Anterior cingulate cortex (tissue), 58 donors: ENCODE data around the gene FAF1.
"Not testable (repeated sequence)": the region's sequence is repeated elsewhere in the genome, so short reads cannot be mapped to it uniquely, and the experiment has no call there.

ENCODE experiments used
- DNase-seq, 58 donors: peaks; one replicate each; lab custom pipeline; 2025; lab: John Stamatoyannopoulos, UW

FAF1 gene

DNA sequence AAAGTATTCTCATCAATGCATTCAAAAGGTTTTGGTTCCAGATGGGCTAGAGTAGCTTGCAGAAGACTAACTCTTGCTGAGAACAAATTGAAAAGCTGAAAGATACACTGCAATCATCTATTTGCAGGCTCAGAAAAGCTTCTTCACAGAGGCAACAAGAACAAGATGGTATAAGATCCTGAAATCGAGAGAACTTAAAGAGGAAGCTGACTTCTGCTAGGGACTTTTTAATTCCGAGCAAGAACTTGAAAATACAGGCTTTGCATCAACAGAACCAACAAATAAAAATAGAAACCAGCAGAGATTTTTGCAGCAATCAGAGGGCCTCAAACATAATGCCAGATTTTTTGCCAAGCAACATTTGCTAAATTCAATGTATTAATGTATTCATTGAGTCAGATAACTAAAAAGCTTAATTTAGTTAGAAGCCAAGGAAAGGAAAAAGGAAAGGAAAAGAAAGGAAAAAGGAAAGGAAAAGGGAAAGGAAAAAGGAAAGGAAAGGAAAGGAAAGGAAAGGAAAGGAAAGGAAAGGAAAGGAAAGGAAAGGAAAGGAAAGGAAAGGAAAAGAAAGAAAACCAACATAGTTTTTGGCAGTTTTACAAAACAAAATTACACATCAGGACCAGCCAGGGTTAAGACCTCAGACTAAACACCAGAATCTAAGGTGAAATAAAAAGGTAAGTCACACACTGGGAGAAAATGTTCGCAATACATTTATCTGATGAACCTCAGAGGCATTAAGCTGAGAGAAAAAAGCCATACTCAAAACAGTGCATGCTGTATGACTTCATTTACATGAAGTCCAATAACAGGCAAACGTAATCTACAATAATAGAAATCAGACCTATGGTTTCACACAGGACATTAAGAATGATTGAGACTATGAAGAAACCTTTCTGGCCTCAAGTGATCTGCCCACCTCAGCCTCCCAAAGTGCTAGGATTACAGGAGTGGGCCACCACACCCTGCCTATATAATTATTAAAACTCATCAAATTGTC, 42.6 kb downstream of the FAF1 start:
- DNase-seq = no peak

DNA sequence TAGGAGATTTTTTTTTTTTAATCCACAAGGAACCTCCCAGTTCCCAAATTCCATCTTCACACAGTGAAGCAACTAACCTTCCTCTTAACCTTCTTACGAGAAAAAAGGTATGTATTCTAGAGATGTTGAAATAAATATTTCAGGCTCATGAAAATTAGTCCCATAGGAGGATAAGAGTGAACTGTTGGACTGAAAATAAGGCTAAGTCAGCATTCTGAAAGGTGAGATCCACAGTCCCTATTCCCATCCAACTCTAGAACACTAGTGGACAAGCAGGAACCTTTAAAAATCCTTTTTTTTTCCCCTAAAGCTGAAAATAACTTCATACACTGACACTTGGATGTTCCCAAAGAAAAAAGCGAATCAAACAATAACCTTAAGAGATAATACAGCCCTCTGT, 44.4 kb downstream of the FAF1 start:
- no peak for DNase-seq

DNA sequence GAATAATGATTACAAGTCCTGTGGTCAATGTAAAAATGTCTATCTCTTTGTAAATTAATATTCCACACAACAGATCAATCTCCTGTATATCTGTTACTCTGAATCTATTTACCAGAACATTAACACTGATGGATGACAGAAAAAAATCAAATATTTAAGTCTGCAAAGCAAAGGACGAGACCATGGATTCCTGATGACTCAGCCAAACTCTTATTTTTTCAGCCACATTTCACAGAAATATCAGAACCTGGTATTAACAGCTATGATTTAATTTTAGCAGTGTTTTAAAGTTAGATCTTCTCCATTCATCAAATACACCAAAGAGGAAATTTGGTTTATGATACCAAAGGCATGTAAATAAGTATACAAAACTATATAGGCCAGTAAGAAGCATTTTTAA, 46.1 kb downstream of the FAF1 start:
- no peak for DNase-seq

DNA sequence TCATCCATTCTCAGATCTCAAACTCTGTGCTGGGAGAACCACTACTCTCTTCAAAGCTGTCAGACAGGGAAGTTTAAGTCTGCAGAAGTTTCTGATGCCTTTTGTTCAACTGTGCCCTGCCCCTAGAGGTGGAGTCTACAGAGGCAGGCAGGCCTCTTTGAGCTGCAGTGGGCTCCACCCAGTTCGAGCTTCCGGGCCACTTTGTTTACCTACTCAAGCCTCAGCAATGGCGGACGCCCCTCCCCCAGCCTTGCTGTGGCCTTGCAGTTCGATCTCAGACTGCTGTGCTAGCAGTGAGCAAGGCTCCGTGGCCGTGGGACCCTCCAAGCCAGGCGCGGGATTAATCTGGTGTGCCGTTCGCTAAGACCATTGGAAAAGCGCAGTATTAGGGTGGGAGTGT, 49.7 kb downstream of the FAF1 start:
- not testable (repeated sequence) for DNase-seq

DNA sequence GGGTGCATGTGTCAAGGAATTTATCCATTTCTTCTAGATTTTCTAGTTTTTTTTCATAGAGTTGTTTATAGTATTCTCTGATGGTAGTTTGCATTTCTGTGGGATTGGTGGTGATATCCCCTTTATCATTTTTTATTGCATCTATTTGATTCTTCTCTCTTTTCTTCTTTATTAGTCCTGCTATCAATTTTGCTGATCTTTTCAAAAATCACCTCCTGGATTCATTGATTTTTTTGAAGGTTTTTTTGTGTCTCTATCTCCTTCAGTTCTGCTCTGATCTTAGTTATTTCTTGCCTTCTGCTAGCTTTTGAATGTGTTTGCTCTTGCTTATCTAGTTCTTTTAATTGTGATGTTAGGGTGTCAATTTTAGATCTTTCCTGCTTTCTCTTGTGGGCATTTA, 52.5 kb downstream of the FAF1 start:
- not testable (repeated sequence) for DNase-seq

DNA sequence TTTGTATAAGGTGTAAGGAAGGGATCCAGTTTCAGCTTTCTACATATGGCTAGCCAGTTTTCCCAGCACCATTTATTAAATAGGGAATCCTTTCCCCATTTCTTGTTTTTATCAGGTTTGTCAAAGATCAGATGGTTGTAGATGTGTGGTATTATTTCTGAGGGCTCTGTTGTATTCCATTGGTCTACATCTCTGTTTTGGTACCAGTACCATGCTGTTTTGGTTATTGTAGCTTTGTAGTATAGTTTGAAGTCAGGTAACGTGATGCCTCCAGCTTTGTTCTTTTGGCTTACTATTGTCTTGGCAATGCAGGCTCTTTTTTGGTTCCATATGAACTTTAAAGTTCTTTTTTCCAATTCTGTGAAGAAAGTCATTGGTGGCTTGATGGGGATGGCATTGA, 54.0 kb downstream of the FAF1 start:
- DNase-seq = not testable (repeated sequence)

DNA sequence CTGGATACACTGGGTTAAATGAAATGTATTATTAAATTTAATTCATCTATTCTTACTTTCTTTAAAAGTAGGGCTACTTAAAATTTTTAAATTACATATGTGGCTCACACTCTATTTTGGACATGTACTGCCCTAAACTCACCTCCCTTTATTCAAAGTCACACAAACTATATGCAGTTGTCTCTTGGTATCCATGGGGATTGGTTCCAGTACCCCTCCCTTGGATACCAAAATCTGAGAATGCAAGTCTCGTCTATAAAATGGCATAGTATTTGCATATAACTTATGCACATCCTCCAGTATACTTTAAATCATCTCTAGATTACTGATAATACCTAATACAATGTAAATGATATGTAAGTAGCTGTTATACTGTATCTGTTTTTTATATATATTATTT, 57.6 kb downstream of the FAF1 start:
- no peak for DNase-seq

DNA sequence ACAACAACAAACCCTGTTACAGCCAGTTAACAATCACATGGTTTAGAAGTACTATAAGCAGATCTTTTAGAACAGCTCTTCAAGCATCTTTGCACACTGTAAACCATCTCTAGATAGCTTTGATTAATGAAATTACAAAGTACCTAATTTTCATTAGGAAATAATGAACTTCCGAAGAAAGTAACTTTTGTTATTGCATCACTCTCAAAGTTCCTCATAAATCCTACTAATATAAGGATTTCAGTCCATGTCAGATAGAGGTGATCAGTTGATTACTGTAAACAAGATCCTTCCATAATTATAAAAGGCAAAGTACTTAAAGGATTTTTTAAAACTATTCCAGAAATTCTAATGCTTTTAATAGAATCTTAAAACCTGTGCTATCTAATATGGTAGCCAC, 58.2 kb downstream of the FAF1 start:
- no peak for DNase-seq

DNA sequence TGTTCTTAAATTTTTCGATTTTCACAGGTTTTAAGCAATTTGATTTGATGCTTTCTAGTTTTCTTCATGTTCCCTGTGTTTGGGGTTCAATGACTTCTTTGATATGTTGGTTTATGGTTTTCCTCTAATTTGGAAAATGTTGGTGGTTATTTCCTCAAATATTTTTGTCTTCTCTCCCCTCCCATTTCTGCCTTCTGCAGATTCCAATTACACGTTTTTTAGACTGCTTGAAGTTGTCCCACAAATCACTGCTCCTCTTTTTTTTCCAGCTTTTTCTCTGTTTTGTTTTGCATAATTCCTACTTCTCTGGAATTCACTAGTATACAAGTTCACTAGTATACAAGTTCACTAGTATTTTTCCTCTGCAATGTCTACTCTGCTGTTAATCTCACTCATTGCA, 61.3 kb downstream of the FAF1 start:
- no peak for DNase-seq

DNA sequence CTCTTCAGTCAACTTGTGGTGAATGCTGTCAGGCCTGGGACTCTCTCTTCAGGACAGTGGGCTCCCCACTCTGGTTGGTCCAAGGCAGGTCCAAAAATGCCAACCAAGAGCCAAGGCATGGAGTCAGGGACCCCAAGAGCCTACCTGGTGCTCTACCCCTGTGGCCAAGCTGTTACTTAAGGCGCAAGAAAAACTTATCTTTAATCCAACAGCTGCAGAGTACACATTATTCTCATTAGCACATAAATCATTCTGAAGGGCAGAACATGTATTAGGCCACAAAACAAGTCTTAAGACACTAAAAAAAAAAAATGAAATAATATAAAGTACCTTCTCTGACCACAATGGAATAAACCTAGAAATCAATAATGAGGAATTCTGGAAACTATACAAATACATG, 65.7 kb downstream of the FAF1 start:
- no peak for DNase-seq

DNA sequence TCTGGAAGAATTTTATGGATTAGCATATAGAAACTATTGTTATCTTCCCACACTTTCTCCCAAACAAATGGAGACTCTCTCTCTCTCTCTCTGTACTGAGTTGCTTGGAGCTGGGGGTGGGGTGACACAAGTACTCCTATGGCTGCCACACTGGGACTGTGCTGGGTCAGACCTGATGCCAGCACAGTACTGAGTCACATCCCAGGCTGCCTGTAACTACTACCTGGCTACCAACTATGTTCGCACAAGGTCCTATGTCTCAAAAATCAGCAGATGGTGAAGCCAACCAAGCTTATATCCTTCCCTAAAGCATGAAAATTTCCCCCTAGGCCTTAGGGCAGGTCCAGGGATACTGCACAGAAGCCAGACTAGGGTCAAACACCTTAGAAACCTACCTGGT, 66.6 kb downstream of the FAF1 start:
- DNase-seq = no peak

DNA sequence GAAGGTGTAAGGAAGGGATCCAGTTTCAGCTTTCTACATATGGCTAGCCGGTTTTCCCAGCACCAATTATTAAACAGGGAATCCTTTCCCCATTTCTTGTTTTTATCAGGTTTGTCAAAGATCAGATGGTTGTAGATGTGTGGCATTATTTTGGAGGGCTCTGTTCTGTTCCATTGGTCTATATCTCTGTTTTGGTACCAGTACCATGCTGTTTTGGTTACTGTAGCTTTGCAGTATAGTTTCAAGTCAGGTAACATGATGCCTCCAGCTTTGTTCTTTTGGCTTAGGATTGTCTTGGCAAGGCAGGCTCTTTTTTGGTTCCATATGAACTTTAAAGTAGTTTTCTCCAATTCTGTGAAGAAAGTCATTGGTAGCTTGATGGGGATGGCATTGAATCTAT, 72.5 kb downstream of the FAF1 start:
- not testable (repeated sequence) for DNase-seq

DNA sequence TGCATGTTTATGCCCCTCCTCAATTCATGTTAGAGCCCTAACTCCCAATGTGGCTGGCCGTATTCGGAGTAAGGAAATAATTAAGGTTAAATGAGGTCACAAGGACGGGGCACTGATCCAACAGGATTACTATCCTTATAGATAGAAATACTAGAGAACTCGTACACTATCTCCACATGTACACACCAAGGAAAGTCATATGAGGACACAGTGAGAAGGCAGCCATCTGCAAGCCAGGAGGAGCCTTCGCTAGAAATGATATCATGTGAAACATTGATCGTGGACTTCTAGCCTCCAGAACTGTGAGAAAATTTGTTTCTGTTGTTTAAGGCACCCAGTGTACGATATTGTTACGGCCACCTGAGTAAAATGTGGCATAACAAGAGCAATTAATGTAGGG, 79.7 kb downstream of the FAF1 start:
- DNase-seq = no peak

DNA sequence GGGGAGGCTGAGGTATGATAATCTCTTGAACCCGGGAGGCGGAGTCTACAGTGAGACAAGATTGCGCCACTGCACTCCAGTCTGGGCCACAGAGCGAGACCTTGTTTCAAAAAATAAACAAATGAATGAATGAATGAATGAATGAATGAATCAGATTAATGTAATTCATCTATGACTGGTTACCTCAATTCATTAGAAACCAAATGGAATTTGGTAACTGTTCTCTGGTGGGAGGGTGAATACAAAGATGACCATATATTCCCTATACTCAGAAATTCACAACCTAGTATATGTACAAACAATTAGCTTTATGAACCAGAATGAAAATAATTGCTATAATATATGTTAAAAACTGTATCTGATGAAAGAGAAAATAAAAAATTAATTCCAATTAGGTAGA, 80.9 kb downstream of the FAF1 start:
- DNase-seq = no peak

DNA sequence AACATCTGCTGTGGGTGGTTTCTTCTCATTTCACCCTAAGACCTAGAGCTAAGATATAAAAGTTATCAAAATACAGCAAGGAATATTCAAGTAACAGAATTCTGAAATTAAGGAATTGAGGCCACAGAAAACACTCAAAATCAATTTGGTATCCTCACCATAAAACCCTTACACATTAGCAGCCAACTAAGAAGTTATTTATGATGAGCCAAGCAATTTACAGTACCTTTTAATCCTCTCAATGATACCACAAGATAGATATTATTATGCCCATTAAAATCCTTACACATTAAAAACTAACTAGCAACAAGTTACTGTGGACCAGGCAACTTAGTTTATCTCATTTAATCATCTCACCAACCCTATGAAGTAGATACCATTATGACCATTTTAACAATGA, 81.6 kb downstream of the FAF1 start:
- DNase-seq = no peak

DNA sequence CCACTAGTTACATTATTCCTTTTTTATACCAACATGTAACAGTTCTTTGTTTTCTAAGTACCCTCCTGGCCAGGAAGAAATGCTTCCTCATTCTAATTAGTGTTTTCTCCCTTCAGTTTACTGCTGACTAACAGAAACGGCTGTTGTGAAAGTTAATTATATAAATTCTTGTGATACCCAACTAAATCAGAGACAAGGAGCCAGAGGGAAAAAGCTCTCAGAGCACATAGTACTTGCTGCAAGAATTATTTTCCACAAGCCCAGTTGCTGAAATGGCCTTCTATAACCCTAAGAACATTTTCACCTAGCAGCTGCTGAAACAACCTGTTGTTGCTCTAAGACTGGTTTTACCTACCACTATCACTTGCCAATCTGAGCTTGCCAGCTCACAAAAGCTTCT, 82.4 kb downstream of the FAF1 start:
- DNase-seq = no peak

DNA sequence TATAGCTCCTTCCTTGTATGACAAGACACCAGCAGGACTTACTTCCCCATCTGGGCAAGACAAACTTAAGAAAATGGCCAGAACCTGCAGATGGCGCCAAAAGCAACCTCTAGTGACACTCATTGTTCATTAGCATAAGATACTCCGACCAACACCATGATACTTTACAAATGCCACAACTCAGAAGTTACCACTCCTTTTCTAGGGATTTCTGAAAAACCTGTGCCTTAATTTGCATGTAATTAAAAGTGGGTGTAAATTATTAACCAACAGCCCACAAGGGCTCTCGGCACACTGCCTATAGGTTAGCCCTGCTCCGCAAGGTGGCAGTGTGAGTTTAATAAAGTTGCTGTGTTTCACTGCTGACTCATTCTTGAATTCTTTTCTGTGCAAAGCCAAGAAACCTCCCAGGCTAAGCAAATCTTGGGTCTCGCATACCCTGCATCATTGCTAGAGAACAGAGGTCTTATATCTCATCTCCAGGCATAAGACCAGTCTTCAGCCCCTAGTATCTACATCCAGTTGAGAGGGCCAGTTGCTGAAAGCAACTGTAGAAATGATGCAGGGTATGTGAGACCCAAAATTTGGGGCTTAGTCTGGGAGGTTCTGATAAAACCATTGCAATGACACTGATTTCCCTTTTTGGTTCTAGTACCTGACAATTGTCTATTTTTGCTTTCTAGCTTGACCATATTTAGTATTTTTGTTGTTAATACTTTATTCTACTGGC, 86.4 kb downstream of the FAF1 start:
- peak in 11 of 58 donors; percentile 2 to 31 (median 5) for DNase-seq

DNA sequence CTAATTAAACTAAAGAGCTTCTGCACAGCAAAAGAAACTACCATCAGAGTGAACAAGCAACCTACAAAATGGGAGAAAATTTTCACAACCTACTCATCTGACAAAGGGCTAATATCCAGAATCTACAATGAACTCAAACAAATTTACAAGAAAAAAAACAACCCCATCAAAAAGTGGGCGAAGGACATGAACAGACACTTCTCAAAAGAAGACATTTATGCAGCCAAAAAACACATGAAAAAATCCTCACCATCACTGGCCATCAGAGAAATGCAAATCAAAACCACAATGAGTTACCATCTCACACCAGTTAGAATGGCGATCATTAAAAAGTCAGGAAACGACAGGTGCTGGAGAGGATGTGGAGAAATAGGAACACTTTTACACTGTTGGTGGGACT, 95.2 kb downstream of the FAF1 start:
- not testable (repeated sequence) for DNase-seq

DNA sequence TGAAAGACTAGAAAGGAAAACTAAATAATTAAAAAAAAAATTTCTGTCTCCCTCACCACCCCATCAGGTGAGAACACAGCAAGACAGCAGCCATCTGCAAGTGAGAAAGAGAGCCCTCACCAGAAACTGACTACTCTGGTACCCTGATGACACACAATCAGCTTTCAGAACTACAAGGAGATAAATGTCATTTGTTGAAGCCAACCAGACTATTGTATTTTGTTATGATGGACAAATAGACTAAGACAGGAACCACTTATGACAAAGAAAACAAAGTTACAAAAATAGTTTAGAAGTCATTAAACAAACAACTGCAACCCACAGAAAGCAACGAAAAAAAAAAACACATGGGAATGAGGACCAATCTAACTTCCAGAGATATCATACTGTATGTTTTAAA, 98.3 kb downstream of the FAF1 start:
- no peak for DNase-seq

DNA sequence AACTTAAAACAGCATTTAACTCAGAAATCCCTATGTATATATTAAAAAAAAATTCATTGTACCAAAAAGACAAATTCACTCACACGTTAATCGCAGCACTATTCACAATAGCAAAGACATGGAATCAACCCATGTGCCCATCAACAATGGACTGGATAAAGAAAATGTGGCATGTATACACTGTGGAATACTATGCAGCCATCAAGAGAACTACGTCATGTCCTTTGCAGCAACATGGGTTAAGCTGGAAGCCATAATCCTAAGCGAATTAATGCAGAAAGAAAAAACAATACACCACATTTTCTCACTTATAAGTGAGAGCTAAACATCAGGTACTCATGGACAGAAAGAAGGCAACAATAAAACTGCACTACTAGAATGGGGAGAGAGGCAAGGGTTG, 99.4 kb downstream of the FAF1 start:
- no peak for DNase-seq

DNA sequence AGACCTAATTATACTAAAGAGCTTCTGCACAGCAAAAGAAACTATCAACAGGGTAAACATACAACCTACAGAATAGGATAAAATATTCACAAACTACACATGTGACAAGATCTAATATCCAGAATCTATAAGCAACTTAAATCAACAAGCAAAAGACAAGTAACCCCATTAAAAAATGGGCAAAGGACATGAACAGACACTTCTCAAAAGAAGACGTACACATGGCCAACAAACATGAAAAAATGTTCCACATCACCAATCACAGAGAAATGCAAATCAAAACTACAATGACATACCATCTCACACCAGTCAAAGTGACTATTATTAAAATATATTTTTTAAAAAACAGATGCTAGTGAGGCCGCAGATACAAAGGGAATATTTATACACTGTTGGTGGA, 99.8 kb downstream of the FAF1 start:
- no peak for DNase-seq

DNA sequence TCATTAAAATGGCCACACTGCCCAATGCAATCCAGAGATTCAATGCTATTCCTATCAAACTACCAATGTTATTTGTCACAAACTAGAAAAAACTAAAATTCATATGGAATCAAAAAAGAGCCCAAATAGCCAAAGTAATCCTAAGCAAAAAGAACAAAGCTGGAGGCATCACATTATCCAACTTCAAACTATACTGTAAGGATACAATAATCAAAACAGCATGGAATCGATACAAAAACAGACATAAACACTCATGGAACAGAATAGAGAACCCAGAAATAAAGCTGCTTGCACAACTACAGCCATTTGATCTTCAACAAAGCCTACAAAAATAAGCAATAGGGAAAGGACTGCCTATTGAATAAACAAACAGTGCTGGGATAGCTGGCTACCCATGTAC, 100.4 kb downstream of the FAF1 start:
- no peak for DNase-seq
